ENCODE results near the gene TTC9.

DNA sequence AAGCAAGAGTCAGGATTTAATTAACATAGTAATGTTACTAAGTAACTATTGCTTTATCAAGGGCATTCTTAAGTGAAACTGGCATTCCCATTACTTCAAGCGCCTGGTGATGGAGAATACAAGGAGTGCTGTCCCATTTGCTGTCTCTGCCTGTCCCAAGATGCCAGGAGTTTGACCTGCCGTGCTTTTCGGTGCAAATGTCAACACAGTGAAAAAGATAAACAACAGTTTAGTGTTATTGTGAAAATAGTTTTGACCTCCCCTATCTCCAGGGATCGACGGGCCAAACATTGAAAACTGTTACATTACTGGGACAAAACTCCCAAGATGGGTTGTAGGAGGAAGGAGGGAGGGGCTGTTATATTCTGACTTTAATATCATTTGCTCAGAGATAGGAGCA is 74.8 kb downstream of the TTC9 start:
- TF ChIP-seq CSDC2 (CRISPR knock-in tag; IDR thresholded peaks at IDR 0.05) (no peak), ZNF70 (CRISPR knock-in tag; IDR thresholded peaks at IDR 0.05) (no peak), ZFP3 (CRISPR knock-in tag; IDR thresholded peaks at IDR 0.05) (no peak), CSRNP3 (CRISPR knock-in tag; IDR thresholded peaks at IDR 0.05) (no peak), ARNTL (CRISPR knock-in tag; IDR thresholded peaks at IDR 0.05; ENCODE audit: borderline replicate concordance, low read depth) (no peak), POU6F1 (CRISPR knock-in tag; IDR thresholded peaks at IDR 0.05; ENCODE audit: borderline replicate concordance, low read depth) (no peak), PATZ1 (CRISPR knock-in tag; IDR thresholded peaks at IDR 0.05; ENCODE audit: borderline replicate concordance) (no peak), ZNF8 (CRISPR knock-in tag; IDR thresholded peaks at IDR 0.05) (no peak), ZFP30 (CRISPR knock-in tag; IDR thresholded peaks at IDR 0.05) (no peak), ESRRG (CRISPR knock-in tag; IDR thresholded peaks at IDR 0.05) (no peak), ZC3H10 (CRISPR knock-in tag; IDR thresholded peaks at IDR 0.05) (no peak)
